Common myeloid progenitor, CD34-positive (primary cell): ENCODE data around the gene PSME1.

Experiments used
- CTCF ChIA-PET: fragments of 350-600 bp; sonication (Branson Sonifier 250); formaldehyde crosslinking; loops from one replicate; lab custom pipeline; 2021; ENCODE audit warnings: antibody characterized with exemption; lab: Charles Lee
- POLR2A ChIA-PET: fragments of 350-600 bp; sonication (Branson Sonifier 250); formaldehyde crosslinking; loops from one replicate; lab custom pipeline; 2021; ENCODE audit warnings: antibody characterized with exemption; lab: Charles Lee
- DNase-seq, 3 donors: peaks; one replicate each; pipeline versions ENCODE4 v3.0.0 to v3.0.0-alpha.2; 2013
- H3K27ac ChIP-seq, 2 experiments: 1 replicate in 1 of 2; 2 replicates in 1 of 2; pipeline ENCODE4 v1.7.0; 2013; ENCODE audit warnings: inconsistent platforms in 2 of 2, low read length in 2 of 2, mild to moderate bottlenecking in 2 of 2, low read depth in 1 of 2, moderate library complexity in 1 of 2; ENCODE audit not compliant: severe bottlenecking in 2 of 2, insufficient read depth in 1 of 2, poor library complexity in 1 of 2
- H3K27me3 ChIP-seq, 5 experiments: replicated peaks in 2 of 5; 1 replicate in 3 of 5; 2 replicates in 2 of 5; pipeline versions ENCODE4 v1.6.1 to v1.7.0; 2013; ENCODE audit warnings: low read length in 4 of 5, mild to moderate bottlenecking in 2 of 5, moderate library complexity in 2 of 5, inconsistent platforms in 1 of 5; ENCODE audit not compliant: insufficient read depth in 5 of 5, control insufficient read depth in 4 of 5
- H3K36me3 ChIP-seq, 4 experiments: 1 replicate in 2 of 4; 2 replicates in 2 of 4; pipeline versions ENCODE4 v1.6.1 to v1.7.0; 2013; ENCODE audit warnings: low read length in 3 of 4, control low read depth in 1 of 4, mild to moderate bottlenecking in 1 of 4; ENCODE audit not compliant: control insufficient read depth in 4 of 4, insufficient read depth in 4 of 4
- H3K4me1 ChIP-seq, 4 experiments: 1 replicate in 3 of 4; 2 replicates in 1 of 4; pipeline versions ENCODE4 v1.6.1 to v1.7.1; 2013; ENCODE audit warnings: low read length in 3 of 4, mild to moderate bottlenecking in 3 of 4, control low read depth in 1 of 4, inconsistent platforms in 1 of 4, moderate library complexity in 1 of 4; ENCODE audit not compliant: control insufficient read depth in 4 of 4, insufficient read depth in 4 of 4; ENCODE audit errors: control extremely low read depth in 1 of 4
- H3K4me3 ChIP-seq, 7 experiments: 1 replicate in 4 of 7; 2 replicates in 3 of 7; pipeline versions ENCODE4 v1.5.1 to v1.7.0; 2013; ENCODE audit warnings: mild to moderate bottlenecking in 7 of 7, low read length in 6 of 7, moderate library complexity in 6 of 7, inconsistent platforms in 2 of 7, low read depth in 2 of 7, control low read depth in 1 of 7; ENCODE audit not compliant: insufficient read depth in 4 of 7, control insufficient read depth in 1 of 7; ENCODE audit errors: extremely low read depth in 1 of 7
- H3K9me3 ChIP-seq, 5 experiments: 1 replicate in 4 of 5; 2 replicates in 1 of 5; pipeline versions ENCODE4 v1.6.1 to v1.7.1; 2013; ENCODE audit warnings: low read length in 4 of 5, mild to moderate bottlenecking in 2 of 5, inconsistent platforms in 1 of 5, low read depth in 1 of 5, moderate library complexity in 1 of 5; ENCODE audit not compliant: control insufficient read depth in 4 of 5, insufficient read depth in 2 of 5; ENCODE audit errors: control extremely low read depth in 1 of 5
- WGBS: methylation state at CpG from one replicate; pipeline ENCODE4 v1.1.5; 2013; ENCODE audit not compliant: insufficient coverage; 5-methylcytosine and 5-hydroxymethylcytosine counted together

Gene PSME1

DNA sequence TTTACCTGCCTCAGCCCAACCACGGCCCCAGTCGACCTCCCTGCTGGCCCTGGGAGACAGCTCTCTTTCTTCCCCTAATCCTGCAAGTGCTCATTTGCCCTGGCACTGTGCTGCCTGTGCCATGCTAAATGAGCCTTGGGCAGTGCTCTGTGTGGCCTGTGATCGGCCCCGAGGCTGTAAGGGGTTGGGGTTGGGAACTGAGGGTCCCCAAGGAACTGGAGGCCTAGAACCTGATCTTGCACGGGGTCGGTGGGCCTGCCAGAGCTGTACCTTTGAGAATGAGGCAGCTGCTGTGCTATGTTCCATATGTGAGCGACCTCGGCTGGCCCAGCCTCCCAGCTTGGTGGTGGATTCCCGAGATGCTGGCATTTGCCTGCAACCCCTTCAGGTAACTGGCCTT is 14.1 kb downstream of the PSME1 start:
- ChIA-PET POLR2A (no interaction called here), CTCF (interaction anchor here (0.6 to 11.6 kb wide), 5 partner anchors 9 to 30 kb away, joined by 3 to 112 read pairs (median 3); partner anchors contain the start of genes EMC9 and IRF9)
- no peak for DNase-seq
- WGBS: 95% methylated on average over 7 of the region's 9 CpGs
- H3K36me3 ChIP-seq: peaks cover 20 to 51% (median 36%) of the 10 kb centered on the region in 4 experiments
- H3K27ac ChIP-seq: no peak overlapping the region
- H3K4me3 ChIP-seq: no peak overlapping the region
- H3K4me1 ChIP-seq: peaks cover 4 to 24% (median 21%) of the 10 kb centered on the region in 4 experiments
- no peaks in the 10 kb centered on the region for H3K9me3 ChIP-seq
- H3K27me3 ChIP-seq: no peaks in the 10 kb centered on the region

GRCh38 chr14:24150567-24150966 is 14.6 kb downstream of the PSME1 start:
- ChIA-PET CTCF (interaction anchor here (0.8 to 11.6 kb wide), 5 partner anchors 9 to 41 kb away, joined by 3 to 112 read pairs (median 4); partner anchors contain the start of genes EMC9 and IRF9), POLR2A (no interaction called here)
- WGBS: 100% methylated on average over 7 of the region's 9 CpGs
- no peak for DNase-seq
- Histone ChIP-seq H3K36me3 (peaks cover 25 to 56% (median 41%) of the 10 kb centered on the region in 4 experiments), H3K27ac (no peak overlapping the region), H3K27me3 (no peaks in the 10 kb centered on the region), H3K9me3 (no peaks in the 10 kb centered on the region), H3K4me1 (peaks cover 4 to 18% (median 16%) of the 10 kb centered on the region in 4 experiments), H3K4me3 (no peak overlapping the region)

DNA sequence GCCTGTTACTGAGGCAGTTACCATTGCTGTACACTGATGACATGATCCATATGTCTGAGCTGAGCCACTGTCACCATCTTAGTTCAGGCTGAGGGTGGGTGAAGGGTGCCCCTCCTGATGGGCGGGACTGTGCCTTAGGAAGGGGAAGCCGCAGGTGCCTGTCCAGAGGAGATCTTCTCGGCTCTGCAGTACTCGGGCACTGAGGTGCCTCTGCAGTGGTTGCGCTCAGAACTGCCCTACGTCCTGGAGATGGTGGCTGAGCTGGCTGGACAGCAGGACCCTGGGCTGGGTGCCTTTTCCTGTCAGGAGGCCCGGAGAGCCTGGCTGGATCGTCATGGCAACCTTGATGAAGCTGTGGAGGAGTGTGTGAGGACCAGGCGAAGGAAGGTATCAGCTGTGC is 15.0 kb downstream of the PSME1 start:
- H3K4me1 ChIP-seq: peaks cover under 1 to 14% (median 12%) of the 10 kb centered on the region in 4 experiments
- no peaks in the 10 kb centered on the region for H3K9me3 ChIP-seq
- H3K36me3 ChIP-seq: peaks cover 26 to 60% (median 43%) of the 10 kb centered on the region in 4 experiments
- H3K27ac ChIP-seq: no peak overlapping the region
- H3K4me3 ChIP-seq: no peak overlapping the region
- ChIA-PET POLR2A (no interaction called here), CTCF (interaction anchor here (0.8 to 11.6 kb wide), 5 partner anchors 10 to 58 kb away, joined by 3 to 112 read pairs (median 3); partner anchors contain the start of gene IRF9)
- WGBS: 96% methylated on average over 8 of the region's 9 CpGs
- no peaks in the 10 kb centered on the region for H3K27me3 ChIP-seq
- DNase-seq: no peak

DNA sequence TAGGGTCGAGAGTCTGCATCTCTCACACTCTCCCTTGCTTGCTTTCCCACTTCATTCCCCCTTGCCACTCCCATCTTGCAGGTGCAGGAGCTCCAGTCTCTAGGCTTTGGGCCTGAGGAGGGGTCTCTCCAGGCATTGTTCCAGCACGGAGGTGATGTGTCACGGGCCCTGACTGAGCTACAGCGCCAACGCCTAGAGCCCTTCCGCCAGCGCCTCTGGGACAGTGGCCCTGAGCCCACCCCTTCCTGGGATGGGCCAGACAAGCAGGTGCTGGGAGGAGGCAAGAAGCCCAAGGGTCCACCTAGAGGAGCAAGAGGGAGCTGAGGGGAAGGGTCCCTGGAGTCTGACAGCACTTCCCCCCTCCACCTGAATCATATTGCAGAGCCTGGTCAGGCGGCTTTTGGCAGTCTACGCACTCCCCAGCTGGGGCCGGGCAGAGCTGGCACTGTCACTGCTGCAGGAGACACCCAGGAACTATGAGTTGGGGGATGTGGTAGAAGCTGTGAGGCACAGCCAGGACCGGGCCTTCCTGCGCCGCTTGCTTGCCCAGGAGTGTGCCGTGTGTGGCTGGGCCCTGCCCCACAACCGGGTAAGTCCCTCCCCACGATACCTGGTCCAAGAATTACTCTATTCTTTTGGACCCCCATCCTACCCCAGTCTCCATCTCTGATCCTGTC is 15.5 kb downstream of the PSME1 start:
- 91% methylated on average over 9 of the region's 16 CpGs for WGBS
- ChIA-PET CTCF (interaction anchor here (0.9 to 11.6 kb wide), 4 partner anchors 9 to 137 kb away, joined by 3 to 112 read pairs (median 4); partner anchors contain the start of gene IRF9), POLR2A (interaction anchor here (1.0 kb wide), 1 partner anchor 37 kb away, joined by 6 read pairs; the partner anchor contains the start of genes DCAF11 and NRL)
- Histone ChIP-seq H3K36me3 (peaks cover 26 to 64% (median 45%) of the 10 kb centered on the region in 4 experiments), H3K27ac (no peak overlapping the region), H3K4me1 (peaks cover 0 to 11% (median 9%) of the 10 kb centered on the region in 4 experiments), H3K4me3 (no peak overlapping the region), H3K9me3 (no peaks in the 10 kb centered on the region), H3K27me3 (no peaks in the 10 kb centered on the region)
- no peak for DNase-seq

- Histone ChIP-seq H3K36me3 (peaks cover 25 to 77% (median 54%) of the 10 kb centered on the region in 4 experiments), H3K4me1 (peaks cover 0 to 1% (median 0%) of the 10 kb centered on the region in 4 experiments), H3K27ac (peak overlapping the region in 1 of 2 experiments; percentile 20), H3K9me3 (no peaks in the 10 kb centered on the region), H3K4me3 (no peak overlapping the region), H3K27me3 (no peaks in the 10 kb centered on the region)
- WGBS: over 99% methylated on average over 8 of the region's 10 CpGs
- ChIA-PET POLR2A (interaction anchor here (0.6 kb wide), 1 partner anchor 14 kb away, joined by 3 read pairs; the partner anchor contains the start of gene EMC9), CTCF (interaction anchor here (1.1 to 1.7 kb wide), 5 partner anchors 8 to 47 kb away, joined by 3 to 7 read pairs (median 6); partner anchors contain the start of genes EMC9 and PSME2)
- no peak for DNase-seq
Observed at GRCh38 chr14:24155100-24155499, 19.1 kb downstream of the PSME1 start.

DNA sequence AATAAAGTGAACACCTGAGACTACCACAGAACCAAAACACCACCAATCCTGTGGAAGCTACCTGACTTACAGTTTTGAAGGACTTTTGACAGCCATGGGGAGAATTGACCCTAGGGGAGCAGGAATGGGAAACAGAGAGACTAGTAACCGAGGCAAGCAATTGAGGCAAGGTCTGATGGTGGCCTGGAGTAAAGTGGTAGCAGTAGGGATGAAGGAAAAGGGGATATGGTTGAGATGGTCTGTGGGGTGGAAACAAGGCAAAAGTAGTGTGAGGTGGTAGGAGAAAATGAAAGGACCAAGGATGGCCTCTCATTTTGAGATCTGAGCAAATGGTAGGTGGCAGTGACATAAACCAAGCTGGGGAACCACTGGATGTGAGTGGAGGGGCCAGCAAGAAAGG is 20.8 kb downstream of the PSME1 start:
- CTCF ChIA-PET: interaction anchor here (1.8 kb wide), 1 partner anchor 21 kb away, joined by 4 read pairs; the partner anchor contains the start of gene PSME1
- peaks cover under 1 to 16% (median 10%) of the 10 kb centered on the region in 4 experiments for H3K4me1 ChIP-seq

More for the DNA sequence above, 20.8 kb downstream of the PSME1 start:
- POLR2A ChIA-PET: no interaction called here
- Histone ChIP-seq H3K27me3 (no peaks in the 10 kb centered on the region), H3K36me3 (peaks cover 24 to 66% (median 42%) of the 10 kb centered on the region in 4 experiments), H3K9me3 (no peaks in the 10 kb centered on the region), H3K27ac (no peak overlapping the region), H3K4me3 (no peak overlapping the region)
- no peak for DNase-seq
- WGBS: 100% methylated on average over 1 of the region's 1 CpG
